Kidney (tissue), 14 donors: Measurements from ENCODE around the gene GREM2. TPM values are rescaled to one million over a fixed set of nuclear protein-coding genes. Genes with fewer than 3 reads are reported as not detected.

Source experiments
- DNase-seq, 5 donors: peaks; one replicate each; pipeline ENCODE4 v3.0.0-alpha.2; 2013 to 2020
- FAIRE-seq: peaks from 2 replicates; lab custom pipeline; 2012; peaks lifted over from hg19 to GRCh38; lab: Jason Lieb, UNC
- H3K27ac ChIP-seq, 2 donors: one replicate each; pipeline ENCODE4 v1.7.0; 2013; ENCODE audit warnings: low read depth in 2 of 2, low read length in 2 of 2, inconsistent platforms in 1 of 2
- H3K27me3 ChIP-seq: one replicate; pipeline ENCODE4 v1.7.1; 2013; ENCODE audit warnings: low read length, inconsistent platforms; ENCODE audit not compliant: control insufficient read depth, insufficient read depth
- H3K36me3 ChIP-seq, 3 donors: one replicate each; pipeline versions ENCODE4 v1.7.0 to v1.7.1; 2013; ENCODE audit warnings: low read length in 3 of 3, control low read depth in 1 of 3, inconsistent platforms in 1 of 3; ENCODE audit not compliant: insufficient read depth in 3 of 3, control insufficient read depth in 2 of 3
- H3K4me1 ChIP-seq, 3 donors: one replicate each; pipeline versions ENCODE4 v1.7.0 to v1.7.1; 2013; ENCODE audit warnings: low read length in 3 of 3, inconsistent platforms in 1 of 3, low read depth in 1 of 3; ENCODE audit not compliant: control insufficient read depth in 2 of 3, insufficient read depth in 2 of 3
- H3K4me3 ChIP-seq, 3 donors: one replicate each; pipeline versions ENCODE4 v1.7.0 to v1.8.1; 2013; ENCODE audit warnings: low read length in 3 of 3, control low read depth in 1 of 3, inconsistent platforms in 1 of 3
- H3K9ac ChIP-seq, 3 donors: one replicate each; pipeline versions ENCODE4 v1.7.0 to v1.7.1; 2013; ENCODE audit warnings: low read length in 3 of 3, control low read depth in 1 of 3, inconsistent platforms in 1 of 3
- H3K9me3 ChIP-seq, 3 donors: one replicate each; pipeline versions ENCODE4 v1.7.0 to v1.7.1; 2013; ENCODE audit warnings: low read length in 3 of 3, control low read depth in 1 of 3, inconsistent platforms in 1 of 3; ENCODE audit not compliant: control insufficient read depth in 2 of 3, insufficient read depth in 1 of 3
- CTCF ChIP-seq: IDR thresholded peaks from 3 replicates; pipeline ENCODE4 v1.5.1; 2012; ENCODE audit warnings: mild to moderate bottlenecking, moderate library complexity, borderline replicate concordance; ENCODE audit not compliant: insufficient read depth; ENCODE audit errors: extremely low read depth
- intact Hi-C: fragments of 100-400 bp; cut with DNase I; formaldehyde crosslinking; loops from one replicate; pipeline ENCODE4 v1.11.1; 2022
- polyA plus RNA-seq: library from polyadenylated mRNA; stranded (reverse); fragments of 350-450 nt; fragmentation: Illumina TruSeq; extraction: RNeasy Lipid Tissue Mini Kit (QIAGEN cat#74804); gene quantifications from one replicate; pipeline ENCODE4 v1.2.3, GENCODE V29; 2014; ENCODE audit warnings: low read depth, low replicate concordance; ENCODE audit not compliant: insufficient read depth
- total RNA-seq: library from RNA; stranded (reverse); fragmentation: NEBNext Ultra II Directional; extraction: Animal tissue kit (Norgen Biotek cat#: 25700); gene quantifications from one replicate; pipeline ENCODE4 v1.2.1, GENCODE V29; 2021
- donor health status: control.
- donor health status: control.
- donor health status: control.
- donor health status: control.
- donor health status: control.
- donor health status: DM: yes; HTN: yes; CAD: no.
- donor health status: Normal renal cell carcinoma (clear cell type).

The GREM2 gene
- total and polyA plus RNA-seq, 2 donors from 2014 or later: 0.34 to 0.50 TPM

- TF ChIP-seq CTCF: no peak
- no peak overlapping the region for H3K4me3 ChIP-seq
- DNase-seq: no peak
- H3K27ac ChIP-seq: no peak overlapping the region
- H3K4me1 ChIP-seq: no peaks in the 10 kb centered on the region
- H3K36me3 ChIP-seq: no peaks in the 10 kb centered on the region
- FAIRE-seq: no peak
- no peaks in the 10 kb centered on the region for H3K27me3 ChIP-seq
- H3K9me3 ChIP-seq: no peaks in the 10 kb centered on the region
- no peak overlapping the region for H3K9ac ChIP-seq
- intact Hi-C loops: no loop called here
Measured at GRCh38 chr1:240457203-240457602, 154.8 kb downstream of the GREM2 start.

- no peaks in the 10 kb centered on the region for H3K36me3 ChIP-seq
- H3K9ac ChIP-seq: no peak overlapping the region
- DNase-seq (no peak), FAIRE-seq (no peak)
- no peaks in the 10 kb centered on the region for H3K27me3 ChIP-seq
- no peak for TF ChIP-seq CTCF
- intact Hi-C loops: no loop called here
- H3K27ac ChIP-seq: no peak overlapping the region
- no peaks in the 10 kb centered on the region for H3K4me1 ChIP-seq
- no peaks in the 10 kb centered on the region for H3K9me3 ChIP-seq
- H3K4me3 ChIP-seq: no peak overlapping the region
Measured at GRCh38 chr1:240455228-240455821, 156.6 kb downstream of the GREM2 start.

DNA sequence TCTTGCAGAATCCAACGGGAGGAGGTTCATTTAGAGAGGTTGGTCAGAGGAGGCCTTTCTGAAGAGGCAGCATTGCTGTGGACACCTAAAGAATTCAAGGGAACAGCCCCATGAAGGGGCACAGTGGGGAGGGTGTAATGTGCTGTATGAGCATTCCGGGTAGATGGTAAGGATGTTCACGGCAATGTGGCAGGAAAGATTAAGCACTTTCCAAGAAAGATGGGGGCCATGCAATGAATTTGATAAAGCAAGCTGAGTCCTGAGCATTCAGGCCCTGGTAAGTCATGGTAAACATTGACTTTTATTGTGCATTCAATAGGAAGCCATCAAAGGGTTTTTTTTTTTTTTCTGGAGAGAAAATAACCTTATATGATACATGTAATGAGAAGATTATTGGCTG is 166.6 kb downstream of the GREM2 start:
- H3K27me3 ChIP-seq: no peaks in the 10 kb centered on the region
- FAIRE-seq (no peak), DNase-seq (no peak)
- no peaks in the 10 kb centered on the region for H3K4me1 ChIP-seq
- no peak overlapping the region for H3K27ac ChIP-seq
- H3K9ac ChIP-seq: no peak overlapping the region
- H3K4me3 ChIP-seq: no peak overlapping the region
- H3K36me3 ChIP-seq: no peaks in the 10 kb centered on the region
- TF ChIP-seq CTCF: no peak
- intact Hi-C loops: no loop called here
- H3K9me3 ChIP-seq: no peaks in the 10 kb centered on the region

DNA sequence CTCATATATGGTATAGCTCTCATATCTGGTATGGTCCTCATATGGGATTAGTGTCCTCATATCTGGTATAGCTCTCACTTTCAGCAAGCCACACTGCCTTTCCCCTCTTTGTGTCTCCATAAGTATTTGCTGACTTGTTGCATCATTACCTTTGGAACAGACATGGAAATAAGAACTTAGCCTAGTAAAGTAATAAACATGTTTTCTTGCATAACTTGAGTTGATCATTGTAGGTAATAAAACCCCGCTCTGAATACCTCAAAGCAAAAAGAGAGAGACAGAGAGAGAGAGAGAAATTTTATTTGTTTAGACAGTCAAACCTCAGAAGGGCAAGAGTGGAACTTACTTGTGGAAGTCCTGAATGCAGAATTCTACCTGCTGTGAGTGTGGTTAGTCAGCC is 170.3 kb downstream of the GREM2 start:
- no peaks in the 10 kb centered on the region for H3K36me3 ChIP-seq
- FAIRE-seq (no peak), DNase-seq (no peak)
- no peak overlapping the region for H3K9ac ChIP-seq
- no peak overlapping the region for H3K27ac ChIP-seq
- no peaks in the 10 kb centered on the region for H3K9me3 ChIP-seq
- H3K27me3 ChIP-seq: no peaks in the 10 kb centered on the region
- intact Hi-C loops: no loop called here
- no peaks in the 10 kb centered on the region for H3K4me1 ChIP-seq
- TF ChIP-seq CTCF: no peak
- H3K4me3 ChIP-seq: no peak overlapping the region
